H1 (cell line): Measurements from ENCODE around the gene SCGB1A1. TPM values are rescaled to one million over a fixed set of nuclear protein-coding genes. Genes with fewer than 3 reads are reported as not detected.

ENCODE experiments used
- CTCF ChIA-PET: fragments of 300-600 bp; sonication (Branson Sonifier 250); formaldehyde crosslinking; loops from one replicate; lab custom pipeline; 2021; ENCODE audit not compliant: partially characterized antibody; lab: Charles Lee
- POLR2A ChIA-PET: fragments of 300-600 bp; sonication (Branson Sonifier 250); formaldehyde crosslinking; loops from one replicate; lab custom pipeline; 2021; ENCODE audit warnings: inconsistent platforms; ENCODE audit not compliant: partially characterized antibody; lab: Charles Lee
- DNase-seq, 2 experiments: peaks; one replicate each; pipeline versions ENCODE4 v3.0.0 to v3.0.0-alpha.2; 2010 to 2022; ENCODE audit warnings: low spot score in 2 of 2, low read depth in 1 of 2, mixed read lengths in 1 of 2
- FAIRE-seq: peaks from 2 replicates; lab custom pipeline; 2011; peaks lifted over from hg19 to GRCh38; lab: Jason Lieb, UNC
- H2AFZ ChIP-seq: 2 replicates; pipeline ENCODE4 v1.8.1; 2012; ENCODE audit warnings: low read length, inconsistent platforms
- H2AK5ac ChIP-seq: 2 replicates; pipeline ENCODE4 v1.6.1; 2013; ENCODE audit warnings: low read depth, low read length
- H2BK120ac ChIP-seq: replicated peaks from 2 replicates; pipeline ENCODE3; 2013; ENCODE audit warnings: low read depth, low read length, inconsistent platforms
- H2BK12ac ChIP-seq: 2 replicates; pipeline ENCODE4 v1.6.1; 2013; ENCODE audit warnings: low read depth, low read length
- H2BK15ac ChIP-seq: 2 replicates; pipeline ENCODE4 v1.6.1; 2013; ENCODE audit warnings: low read length
- H2BK20ac ChIP-seq: 2 replicates; pipeline ENCODE4 v1.6.1; 2013; ENCODE audit warnings: low read length
- H2BK5ac ChIP-seq: 2 replicates; pipeline ENCODE4 v1.6.1; 2013; ENCODE audit warnings: low read depth, low read length
- H3K14ac ChIP-seq: 2 replicates; pipeline ENCODE4 v1.6.1; 2013; ENCODE audit warnings: inconsistent platforms; ENCODE audit not compliant: insufficient read length
- H3K18ac ChIP-seq: 2 replicates; pipeline ENCODE4 v1.6.1; 2013; ENCODE audit warnings: low read length; ENCODE audit errors: extremely low read depth
- H3K23ac ChIP-seq: 2 replicates; pipeline ENCODE4 v1.6.1; 2013; ENCODE audit warnings: inconsistent platforms; ENCODE audit not compliant: insufficient read length
- H3K23me2 ChIP-seq: 2 replicates; pipeline ENCODE4 v1.6.1; 2013; ENCODE audit warnings: low read depth, low read length
- H3K27ac ChIP-seq: 2 replicates; pipeline ENCODE4 v1.6.1; 2011; ENCODE audit warnings: low read depth, low read length, inconsistent platforms
- H3K27me3 ChIP-seq, 4 experiments: replicated peaks in 1 of 4; 1 replicate in 1 of 4; 2 replicates in 3 of 4; pipeline versions ENCODE4 v1.6.1 to v1.8.1; 2011 to 2013; ENCODE audit warnings: low read length in 3 of 4, mild to moderate bottlenecking in 3 of 4, inconsistent platforms in 2 of 4, mixed read lengths in 2 of 4, moderate library complexity in 1 of 4; ENCODE audit not compliant: control insufficient read depth in 3 of 4, insufficient read depth in 3 of 4; ENCODE audit errors: extremely low read depth in 1 of 4
- H3K36me3 ChIP-seq, 4 experiments: 2 replicates each; pipeline versions ENCODE4 v1.6.1 to v1.8.1; 2011 to 2013; ENCODE audit warnings: mild to moderate bottlenecking in 4 of 4, low read length in 3 of 4, moderate library complexity in 2 of 4, control low read depth in 1 of 4, inconsistent platforms in 1 of 4; ENCODE audit not compliant: insufficient read depth in 4 of 4, control insufficient read depth in 2 of 4
- H3K4ac ChIP-seq: replicated peaks from 2 replicates; pipeline ENCODE3; 2013; ENCODE audit warnings: low read length, low read depth, mixed read lengths, inconsistent platforms; ENCODE audit not compliant: insufficient read length
- H3K4me1 ChIP-seq, 4 experiments: replicated peaks in 1 of 4; 1 replicate in 1 of 4; 2 replicates in 3 of 4; pipeline versions ENCODE4 v1.6.1 to v1.8.1; 2011 to 2013; ENCODE audit warnings: low read length in 3 of 4, inconsistent platforms in 2 of 4, mixed read lengths in 1 of 4; ENCODE audit not compliant: insufficient read depth in 4 of 4, control insufficient read depth in 3 of 4
- H3K4me2 ChIP-seq, 2 experiments: 2 replicates each; pipeline versions ENCODE4 v1.6.1 to v1.8.1; 2011 to 2013; ENCODE audit warnings: low read depth in 2 of 2, low read length in 2 of 2, control low read depth in 1 of 2, inconsistent platforms in 1 of 2, mild to moderate bottlenecking in 1 of 2; ENCODE audit not compliant: insufficient read depth in 1 of 2
- H3K4me3 ChIP-seq, 4 experiments: fragments of 200-600, 300-600 bp in 1 of 4; sonication (generic), shearing (Covaris generic), sonication (Bioruptor Twin) in 1 of 4; 2 replicates each; pipeline versions ENCODE4 v1.5.1 to v1.8.1; 2011 to 2016; ENCODE audit warnings: low read length in 4 of 4, low read depth in 3 of 4, control low read depth in 2 of 4, inconsistent platforms in 2 of 4, mild to moderate bottlenecking in 2 of 4, mixed read lengths in 1 of 4, moderate library complexity in 1 of 4; ENCODE audit not compliant: insufficient read depth in 2 of 4; ENCODE audit errors: extremely low read depth in 1 of 4
- H3K56ac ChIP-seq: replicated peaks from 2 replicates; pipeline ENCODE3; 2013; ENCODE audit warnings: low read depth, mild to moderate bottlenecking, mixed read lengths, low read length, inconsistent platforms; ENCODE audit not compliant: insufficient read length
- H3K79me1 ChIP-seq: 2 replicates; pipeline ENCODE4 v1.6.1; 2013; ENCODE audit warnings: low read depth, low read length, control low read depth
- H3K79me2 ChIP-seq, 2 experiments: 2 replicates each; pipeline versions ENCODE4 v1.6.1 to v1.8.1; 2012 to 2013; ENCODE audit warnings: low read length in 2 of 2, mild to moderate bottlenecking in 2 of 2, inconsistent platforms in 1 of 2; ENCODE audit not compliant: insufficient read depth in 2 of 2, control insufficient read depth in 1 of 2
- H3K9ac ChIP-seq, 4 experiments: replicated peaks in 1 of 4; 1 replicate in 1 of 4; 2 replicates in 3 of 4; pipeline versions ENCODE4 v1.6.1 to v1.8.1; 2011 to 2013; ENCODE audit warnings: low read depth in 3 of 4, low read length in 3 of 4, control low read depth in 2 of 4, mild to moderate bottlenecking in 2 of 4, moderate library complexity in 2 of 4, inconsistent platforms in 1 of 4; ENCODE audit errors: extremely low read depth in 1 of 4
- H3K9me3 ChIP-seq, 2 experiments: 2 replicates each; pipeline versions ENCODE4 v1.6.1 to v1.8.1; 2012 to 2013; ENCODE audit warnings: mild to moderate bottlenecking in 2 of 2, moderate library complexity in 2 of 2, control low read depth in 1 of 2, inconsistent platforms in 1 of 2, low read depth in 1 of 2, low read length in 1 of 2, mixed read lengths in 1 of 2; ENCODE audit not compliant: insufficient read depth in 2 of 2
- H4K20me1 ChIP-seq, 2 experiments: replicated peaks in 1 of 2; 2 replicates each; pipeline versions ENCODE3 to v1.8.1; 2011 to 2013; ENCODE audit warnings: inconsistent platforms in 2 of 2, low read length in 2 of 2, mild to moderate bottlenecking in 1 of 2; ENCODE audit not compliant: insufficient read depth in 2 of 2, control insufficient read depth in 1 of 2
- H4K5ac ChIP-seq: 2 replicates; pipeline ENCODE4 v1.6.1; 2013; ENCODE audit warnings: low read length, low read depth, mixed read lengths, inconsistent platforms; ENCODE audit not compliant: insufficient read length
- H4K8ac ChIP-seq: 2 replicates; pipeline ENCODE4 v1.8.0; 2013; ENCODE audit warnings: mild to moderate bottlenecking, moderate library complexity, low read length, inconsistent platforms; ENCODE audit not compliant: insufficient read depth; ENCODE audit errors: extremely low read depth
- H4K91ac ChIP-seq: replicated peaks from 2 replicates; pipeline ENCODE3; 2013; ENCODE audit warnings: low read length, mixed read lengths, inconsistent platforms; ENCODE audit not compliant: insufficient read length
- CTBP2 ChIP-seq: IDR thresholded peaks from 2 replicates; pipeline ENCODE4 v1.7.0; 2011; ENCODE audit warnings: borderline replicate concordance, mild to moderate bottlenecking, moderate library complexity, mixed read lengths, low read length; ENCODE audit not compliant: insufficient read depth, insufficient read length
- CTCF ChIP-seq, 3 experiments: IDR thresholded peaks; 1 replicate in 2 of 3; 2 replicates in 1 of 3; pipeline versions ENCODE4 v1.5.1 to v1.6.1; 2011; ENCODE audit warnings: low read length in 3 of 3, mild to moderate bottlenecking in 3 of 3, inconsistent platforms in 2 of 3, low read depth in 1 of 3, moderate library complexity in 1 of 3; ENCODE audit not compliant: insufficient read depth in 1 of 3; ENCODE audit errors: control extremely low read depth in 1 of 3
- EP300 ChIP-seq, 2 experiments: IDR thresholded peaks; 1 replicate in 1 of 2; 2 replicates in 1 of 2; pipeline ENCODE4 v1.6.1; 2011 to 2012; ENCODE audit warnings: low read depth in 2 of 2, low read length in 2 of 2, mild to moderate bottlenecking in 2 of 2, borderline replicate concordance in 1 of 2, inconsistent platforms in 1 of 2, moderate library complexity in 1 of 2
- EZH2 ChIP-seq: fragments of 200-600 bp; sonication (generic); IDR thresholded peaks from 2 replicates; pipeline ENCODE4 v1.7.1; 2012; ENCODE audit warnings: low read depth, mild to moderate bottlenecking, moderate library complexity, low read length, inconsistent platforms; ENCODE audit not compliant: severe bottlenecking
- HDAC2 ChIP-seq, 2 experiments: fragments of 300-600 bp in 1 of 2; sonication (generic) in 1 of 2; IDR thresholded peaks; 2 replicates each; pipeline ENCODE4 v1.6.1; 2011 to 2012; ENCODE audit warnings: low read depth in 2 of 2, low read length in 2 of 2, mild to moderate bottlenecking in 2 of 2, moderate library complexity in 2 of 2, borderline replicate concordance in 1 of 2, inconsistent platforms in 1 of 2
- MAFK ChIP-seq: IDR thresholded peaks from 2 replicates; pipeline ENCODE4 v1.6.1; 2012; ENCODE audit warnings: low read depth, mild to moderate bottlenecking, improper control_type of control experiment, low read length
- MAX ChIP-seq: IDR thresholded peaks from 2 replicates; pipeline ENCODE4 v1.6.1; 2012; ENCODE audit warnings: inconsistent platforms
- SRF ChIP-seq: IDR thresholded peaks from 2 replicates; pipeline ENCODE4 v1.6.1; 2011; ENCODE audit warnings: mild to moderate bottlenecking, low read depth, low read length, moderate library complexity
- WGBS, 2 experiments: shearing (Covaris generic) in 1 of 2; methylation state at CpG; one replicate each; pipeline versions ENCODE4 v1.1.6 to v1.1.7; 2013 to 2015; ENCODE audit warnings: low lambda C conversion rate in 2 of 2, mixed read lengths in 2 of 2, inconsistent platforms in 1 of 2, low coverage in 1 of 2, missing lambda C conversion rate in 1 of 2; ENCODE audit not compliant: insufficient replicate concordance in 2 of 2, insufficient coverage in 1 of 2, insufficient read length in 1 of 2; ENCODE audit errors: extremely low coverage in 1 of 2, missing lambda C conversion rate in 1 of 2; 5-methylcytosine and 5-hydroxymethylcytosine counted together
- polyA plus RNA-seq, 7 experiments: library from polyadenylated mRNA; depleted of rRNA in 3 of 7; stranded (reverse) in 5 of 7; unstranded in 2 of 7; fragments of >200 nt in 5 of 7; fragments of 200-250 nt in 2 of 7; gene quantifications; 1 replicate in 5 of 7; 2 replicates in 1 of 7; 4 replicates in 1 of 7; pipeline versions ENCODE4 v1.2.1 to v1.2.3, GENCODE V29; 2011 to 2013; ENCODE audit warnings: missing spikeins in 2 of 7, mixed read lengths in 2 of 7
- total RNA-seq: library from RNA; stranded (reverse); fragmentation: NEBNext Ultra II Directional; extraction: Animal tissue kit (Norgen Biotek cat#: 25700); gene quantifications from 2 replicates; pipeline ENCODE4 v1.2.1, GENCODE V29; 2021

SCGB1A1 gene
- total and polyA plus RNA-seq, 2 of the 8 experiments (the other 6 are each of a cell fraction or from before 2014, with no cell fraction given) = not detected

GRCh38 chr11:62461740-62462507 lies 43.1 kb downstream of the SCGB1A1 start:
- Histone ChIP-seq H2BK12ac (no peak overlapping the region), H4K20me1 (no peaks in the 10 kb centered on the region), H2BK120ac (no peak overlapping the region), H4K91ac (no peak overlapping the region), H2BK20ac (no peak overlapping the region), H3K27ac (no peak overlapping the region), H3K4ac (no peak overlapping the region), H3K18ac (no peak overlapping the region), H2BK5ac (no peak overlapping the region), H3K27me3 (no peaks in the 10 kb centered on the region; a peak in 1 of 7 replicates), H3K14ac (no peak overlapping the region), H2AFZ (no peak overlapping the region), H3K4me2 (no peak overlapping the region), H3K4me1 (no peaks in the 10 kb centered on the region), H2BK15ac (no peak overlapping the region), H3K23me2 (no peaks in the 10 kb centered on the region), H3K79me1 (no peaks in the 10 kb centered on the region), H3K23ac (no peak overlapping the region), H4K8ac (no peak overlapping the region), H3K36me3 (no peaks in the 10 kb centered on the region), H3K79me2 (no peaks in the 10 kb centered on the region), H3K9ac (no peak overlapping the region), H3K4me3 (no peak overlapping the region), H3K56ac (no peak overlapping the region), H4K5ac (no peak overlapping the region), H2AK5ac (no peak overlapping the region), H3K9me3 (no peaks in the 10 kb centered on the region)
- WGBS, 2 experiments = 82% methylated on average over 15 of the region's 15 CpGs; no CpG with 5 or more reads in 1 of the 2 experiments
- POLR2A ChIA-PET = interaction anchor here (0.7 to 1.2 kb wide), 3 partner anchors 11 to 376 kb away, joined by 3 to 4 read pairs (median 4); no protein-coding TSS in a partner anchor
- CTCF ChIA-PET = interaction anchor here (0.6 to 2.1 kb wide), 4 partner anchors 12 to 80 kb away, joined by 3 to 8 read pairs (median 5); no protein-coding TSS in a partner anchor
- DNase-seq (no peak), FAIRE-seq (no peak)
- TF ChIP-seq EP300 (IDR thresholded peaks at IDR 0.05; ENCODE audit: borderline replicate concordance in 1 of 2, low read depth in 2 of 2, low read length in 2 of 2) = no peak
- no peak for TF ChIP-seq CTCF (IDR thresholded peaks at IDR 0.05; ENCODE audit: control extremely low read depth in 1 of 3, insufficient read depth in 1 of 3, low read depth in 1 of 3, low read length in 3 of 3)
- TF ChIP-seq MAFK = no peak
- TF ChIP-seq HDAC2 (IDR thresholded peaks at IDR 0.05; ENCODE audit: borderline replicate concordance in 1 of 2, low read depth in 2 of 2, low read length in 2 of 2) = no peak
- TF ChIP-seq MAX = no peak
- no peak for TF ChIP-seq EZH2
- TF ChIP-seq SRF = no peak
- TF ChIP-seq CTBP2 = no peak
